Stimulated activated naive CD8-positive, alpha-beta T cell treated with anti-CD3 and anti-CD28 coated beads, Interleukin-15, amount 100 ng/mL, for 72 hours (primary cell): ENCODE data around the gene PSMC5.
A peak's percentile ranks its signal among the peaks of the same experiment; 100 is the strongest.
"Not testable (repeated sequence)": the region's sequence is repeated elsewhere in the genome, so short reads cannot be mapped to it uniquely, and the experiment has no call there.

Source experiments
- ATAC-seq: fragments of 150-1000 bp; cut with Tn5 transposase; 2 replicates; pipeline ENCODE4 v1.10.0; 2021; ENCODE audit warnings: mild to moderate bottlenecking, moderate library complexity
- DNase-seq, 2 donors: peaks; one replicate each; pipeline ENCODE4 v3.0.0; 2021 to 2022
- H3K27ac Mint-ChIP-seq, 2 donors: one replicate each; pipeline ENCODE4 v1.8.0; 2022; ENCODE audit warnings: mild to moderate bottlenecking in 2 of 2, mixed read lengths in 2 of 2, moderate library complexity in 2 of 2
- H3K27me3 Mint-ChIP-seq: one replicate; pipeline ENCODE4 v1.8.0; 2022; ENCODE audit warnings: mixed read lengths
- H3K4me1 Mint-ChIP-seq: one replicate; pipeline ENCODE4 v1.8.0; 2022; ENCODE audit warnings: mild to moderate bottlenecking, mixed read lengths
- H3K4me3 Mint-ChIP-seq, 2 donors: one replicate each; pipeline ENCODE4 v1.8.0; 2022; ENCODE audit warnings: mild to moderate bottlenecking in 2 of 2, mixed read lengths in 2 of 2, moderate library complexity in 1 of 2
- H3K9me3 Mint-ChIP-seq, 2 donors: one replicate each; pipeline ENCODE4 v1.8.0; 2022; ENCODE audit warnings: mixed read lengths in 2 of 2

The PSMC5 gene

GRCh38 chr17:63870292-63870665 is 43.0 kb downstream of the PSMC5 start:
- not testable (repeated sequence) for H3K9me3 Mint-ChIP-seq, H3K27ac Mint-ChIP-seq, H3K4me3 Mint-ChIP-seq

GRCh38 chr17:63871646-63872365 is 44.6 kb downstream of the PSMC5 start:
- DNase-seq, ATAC-seq, H3K27me3 Mint-ChIP-seq, H3K4me1 Mint-ChIP-seq, H3K27ac Mint-ChIP-seq, H3K9me3 Mint-ChIP-seq, H3K4me3 Mint-ChIP-seq: not testable (repeated sequence)

More at GRCh38 chr17:63870292-63870665, 43.0 kb downstream of the PSMC5 start:
- not testable (repeated sequence) for DNase-seq, H3K27me3 Mint-ChIP-seq, ATAC-seq, H3K4me1 Mint-ChIP-seq

GRCh38 chr17:63873577-63873976 is 46.3 kb downstream of the PSMC5 start, which contains the start of gene CSH2:
CSH2 (minus strand) TSS chr17:63873677; CDS start chr17:63873614, 63 bp downstream.
- not testable (repeated sequence) for H3K27ac Mint-ChIP-seq, H3K4me3 Mint-ChIP-seq, DNase-seq, ATAC-seq, H3K27me3 Mint-ChIP-seq, H3K4me1 Mint-ChIP-seq, H3K9me3 Mint-ChIP-seq

GRCh38 chr17:63874061-63874626 is 46.9 kb downstream of the PSMC5 start:
- H3K27ac Mint-ChIP-seq, DNase-seq, H3K27me3 Mint-ChIP-seq, ATAC-seq, H3K4me1 Mint-ChIP-seq, H3K4me3 Mint-ChIP-seq, H3K9me3 Mint-ChIP-seq: not testable (repeated sequence)

- H3K9me3 Mint-ChIP-seq, H3K4me1 Mint-ChIP-seq, H3K27me3 Mint-ChIP-seq, DNase-seq, H3K27ac Mint-ChIP-seq, ATAC-seq, H3K4me3 Mint-ChIP-seq: not testable (repeated sequence)
Measured at GRCh38 chr17:63874693-63875092, 47.5 kb downstream of the PSMC5 start.

GRCh38 chr17:63878413-63878812 is 51.2 kb downstream of the PSMC5 start:
- not testable (repeated sequence) for H3K27me3 Mint-ChIP-seq, H3K4me3 Mint-ChIP-seq, H3K9me3 Mint-ChIP-seq, DNase-seq, ATAC-seq, H3K4me1 Mint-ChIP-seq
- H3K27ac Mint-ChIP-seq, result peak overlapping the region in 1 of 2 donors; percentile 35

- no peak overlapping the region for H3K27ac Mint-ChIP-seq
- no peaks in the 10 kb centered on the region for H3K27me3 Mint-ChIP-seq
- DNase-seq, result no peak
- peaks cover 6% of the 10 kb centered on the region for H3K4me1 Mint-ChIP-seq
- no peak overlapping the region for H3K4me3 Mint-ChIP-seq
- ATAC-seq, result no peak
- no peaks in the 10 kb centered on the region for H3K9me3 Mint-ChIP-seq
Measured at GRCh38 chr17:63880706-63881105, 53.5 kb downstream of the PSMC5 start.

GRCh38 chr17:63881337-63881736 is 54.1 kb downstream of the PSMC5 start:
- H3K4me3 Mint-ChIP-seq, H3K27ac Mint-ChIP-seq: not testable (repeated sequence)

More at GRCh38 chr17:63881337-63881736, 54.1 kb downstream of the PSMC5 start:
- not testable (repeated sequence) for H3K27me3 Mint-ChIP-seq, H3K4me1 Mint-ChIP-seq, DNase-seq, ATAC-seq, H3K9me3 Mint-ChIP-seq
